Measurements from ENCODE around the gene CAPG. TPM values are rescaled to one million over a fixed set of nuclear protein-coding genes. Genes with fewer than 3 reads are reported as not detected.

CAPG gene
- total and polyA plus RNA-seq, 10 of the 15 experiments (the other 5 are each of a cell fraction or from before 2014, with no cell fraction given): 26.3 to 192 (median 100) TPM

- TF ChIP-seq NR2F1 (conservative IDR thresholded peaks at IDR 0.05) (no peak), SUPT20H (IDR thresholded peaks at IDR 0.05; ENCODE audit: borderline replicate concordance, control insufficient read depth, low read depth, low read length) (no peak), BMI1 (IDR thresholded peaks at IDR 0.05; ENCODE audit: borderline replicate concordance) (no peak), E4F1 (IDR thresholded peaks at IDR 0.05; ENCODE audit: borderline replicate concordance, partially characterized antibody) (no peak), STAT1 (conservative IDR thresholded peaks at IDR 0.05) (no peak), WRNIP1 (IDR thresholded peaks at IDR 0.05; ENCODE audit: borderline replicate concordance, low read depth, low read length) (no peak)
- TF ChIP-seq, protein P1, sequence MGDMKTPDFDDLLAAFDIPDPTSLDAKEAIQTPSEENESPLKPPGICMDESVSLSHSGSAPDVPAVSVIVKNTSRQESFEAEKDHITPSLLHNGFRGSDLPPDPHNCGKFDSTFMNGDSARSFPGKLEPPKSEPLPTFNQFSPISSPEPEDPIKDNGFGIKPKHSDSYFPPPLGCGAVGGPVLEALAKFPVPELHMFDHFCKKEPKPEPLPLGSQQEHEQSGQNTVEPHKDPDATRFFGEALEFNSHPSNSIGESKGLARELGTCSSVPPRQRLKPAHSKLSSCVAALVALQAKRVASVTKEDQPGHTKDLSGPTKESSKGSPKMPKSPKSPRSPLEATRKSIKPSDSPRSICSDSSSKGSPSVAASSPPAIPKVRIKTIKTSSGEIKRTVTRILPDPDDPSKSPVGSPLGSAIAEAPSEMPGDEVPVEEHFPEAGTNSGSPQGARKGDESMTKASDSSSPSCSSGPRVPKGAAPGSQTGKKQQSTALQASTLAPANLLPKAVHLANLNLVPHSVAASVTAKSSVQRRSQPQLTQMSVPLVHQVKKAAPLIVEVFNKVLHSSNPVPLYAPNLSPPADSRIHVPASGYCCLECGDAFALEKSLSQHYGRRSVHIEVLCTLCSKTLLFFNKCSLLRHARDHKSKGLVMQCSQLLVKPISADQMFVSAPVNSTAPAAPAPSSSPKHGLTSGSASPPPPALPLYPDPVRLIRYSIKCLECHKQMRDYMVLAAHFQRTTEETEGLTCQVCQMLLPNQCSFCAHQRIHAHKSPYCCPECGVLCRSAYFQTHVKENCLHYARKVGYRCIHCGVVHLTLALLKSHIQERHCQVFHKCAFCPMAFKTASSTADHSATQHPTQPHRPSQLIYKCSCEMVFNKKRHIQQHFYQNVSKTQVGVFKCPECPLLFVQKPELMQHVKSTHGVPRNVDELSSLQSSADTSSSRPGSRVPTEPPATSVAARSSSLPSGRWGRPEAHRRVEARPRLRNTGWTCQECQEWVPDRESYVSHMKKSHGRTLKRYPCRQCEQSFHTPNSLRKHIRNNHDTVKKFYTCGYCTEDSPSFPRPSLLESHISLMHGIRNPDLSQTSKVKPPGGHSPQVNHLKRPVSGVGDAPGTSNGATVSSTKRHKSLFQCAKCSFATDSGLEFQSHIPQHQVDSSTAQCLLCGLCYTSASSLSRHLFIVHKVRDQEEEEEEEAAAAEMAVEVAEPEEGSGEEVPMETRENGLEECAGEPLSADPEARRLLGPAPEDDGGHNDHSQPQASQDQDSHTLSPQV (IDR thresholded peaks at IDR 0.05): no peak
Observed at GRCh38 chr2:85435981-85436835, 26.0 kb upstream of the CAPG start (continued).
